H9 (cell line): ENCODE results near the gene AMER1. TPM values are rescaled to one million over a fixed set of nuclear protein-coding genes. Genes with fewer than 3 reads are reported as not detected.

ENCODE experiments used
- DNase-seq: peaks from one replicate; pipeline ENCODE4 v3.0.0-alpha.2; 2017
- H2AFZ ChIP-seq: one replicate; pipeline ENCODE4 v1.6.1; 2013; ENCODE audit warnings: mild to moderate bottlenecking, low read length, control low read depth, moderate library complexity
- H2AK5ac ChIP-seq: 2 replicates; pipeline ENCODE4 v1.6.1; 2013; ENCODE audit warnings: low read length, control low read depth, mixed read lengths; ENCODE audit not compliant: insufficient read length
- H2BK120ac ChIP-seq: one replicate; pipeline ENCODE4 v1.6.1; 2013; ENCODE audit warnings: low read depth, mild to moderate bottlenecking, low read length, control low read depth, inconsistent platforms; ENCODE audit not compliant: poor library complexity, severe bottlenecking
- H2BK12ac ChIP-seq: 2 replicates; pipeline ENCODE4 v1.6.1; 2013; ENCODE audit warnings: low read length, control low read depth, mixed read lengths, low read depth; ENCODE audit not compliant: insufficient read length
- H2BK15ac ChIP-seq: 2 replicates; pipeline ENCODE4 v1.6.1; 2013; ENCODE audit warnings: low read depth, low read length, control low read depth
- H2BK20ac ChIP-seq: one replicate; pipeline ENCODE4 v1.6.1; 2013; ENCODE audit warnings: low read depth, mild to moderate bottlenecking, low read length, control low read depth, inconsistent platforms; ENCODE audit not compliant: poor library complexity, severe bottlenecking
- H2BK5ac ChIP-seq: 2 replicates; pipeline ENCODE4 v1.6.1; 2013; ENCODE audit warnings: low read length, control low read depth, mixed read lengths; ENCODE audit not compliant: insufficient read length
- H3K14ac ChIP-seq: 2 replicates; pipeline ENCODE4 v1.6.1; 2013; ENCODE audit warnings: low read length, control low read depth; ENCODE audit not compliant: insufficient read depth
- H3K18ac ChIP-seq: 2 replicates; pipeline ENCODE4 v1.6.1; 2013; ENCODE audit warnings: low read depth, mild to moderate bottlenecking, mixed read lengths, low read length, control low read depth; ENCODE audit not compliant: insufficient read length
- H3K23ac ChIP-seq: 2 replicates; pipeline ENCODE4 v1.6.1; 2013; ENCODE audit warnings: low read length, control low read depth, mixed read lengths, low read depth; ENCODE audit not compliant: insufficient read length
- H3K23me2 ChIP-seq: 2 replicates; pipeline ENCODE4 v1.6.1; 2013; ENCODE audit warnings: low read depth, mild to moderate bottlenecking, mixed read lengths, low read length, control low read depth; ENCODE audit not compliant: insufficient read length, poor library complexity, severe bottlenecking
- H3K27ac ChIP-seq: 2 replicates; pipeline ENCODE4 v1.5.1; 2013; ENCODE audit warnings: low read length, control low read depth, mixed read lengths, low read depth; ENCODE audit not compliant: insufficient read length
- H3K27me3 ChIP-seq: 2 replicates; pipeline ENCODE4 v1.6.1; 2013; ENCODE audit warnings: low read length, control low read depth, inconsistent platforms; ENCODE audit not compliant: insufficient read depth
- H3K4ac ChIP-seq: 2 replicates; pipeline ENCODE4 v1.6.1; 2013; ENCODE audit warnings: low read depth, mild to moderate bottlenecking, control low read depth, inconsistent platforms, low read length, moderate library complexity
- H3K4me1 ChIP-seq: 2 replicates; pipeline ENCODE4 v1.6.1; 2013; ENCODE audit warnings: low read length, control low read depth, inconsistent platforms; ENCODE audit not compliant: insufficient read depth
- H3K4me2 ChIP-seq: 2 replicates; pipeline ENCODE4 v1.6.1; 2013; ENCODE audit warnings: low read length, control low read depth, mixed read lengths; ENCODE audit not compliant: insufficient read length, insufficient read depth
- H3K56ac ChIP-seq: 2 replicates; pipeline ENCODE4 v1.6.1; 2013; ENCODE audit warnings: low read depth, mild to moderate bottlenecking, mixed read lengths, low read length, control low read depth; ENCODE audit not compliant: insufficient read length
- H3K79me1 ChIP-seq: 2 replicates; pipeline ENCODE4 v1.6.1; 2013; ENCODE audit warnings: low read depth, mild to moderate bottlenecking, moderate library complexity, low read length, control low read depth, inconsistent platforms; ENCODE audit not compliant: insufficient read depth, poor library complexity, severe bottlenecking
- H3K79me2 ChIP-seq: 2 replicates; pipeline ENCODE4 v1.6.1; 2013; ENCODE audit warnings: low read length, control low read depth, inconsistent platforms; ENCODE audit not compliant: insufficient read depth
- H3K9ac ChIP-seq: 2 replicates; pipeline ENCODE4 v1.6.1; 2013; ENCODE audit warnings: low read length, control low read depth, mixed read lengths; ENCODE audit not compliant: insufficient read length; ENCODE audit errors: extremely low read depth
- H3K9me3 ChIP-seq: one replicate; pipeline ENCODE4 v1.6.1; 2013; ENCODE audit warnings: low read depth, low read length, inconsistent platforms; ENCODE audit not compliant: control insufficient read depth
- H3T11ph ChIP-seq: one replicate; pipeline ENCODE4 v1.6.1; 2013; ENCODE audit warnings: mild to moderate bottlenecking, low read length, control low read depth, inconsistent platforms
- H4K20me1 ChIP-seq: one replicate; pipeline ENCODE4 v1.6.1; 2013; ENCODE audit not compliant: control insufficient read depth, insufficient read length, insufficient read depth
- H4K5ac ChIP-seq: 2 replicates; pipeline ENCODE4 v1.6.1; 2013; ENCODE audit warnings: low read depth, mild to moderate bottlenecking, mixed read lengths, low read length, control low read depth; ENCODE audit not compliant: insufficient read length
- H4K8ac ChIP-seq: replicated peaks from 2 replicates; pipeline ENCODE4 v1.6.1; 2013; ENCODE audit warnings: low read length, control low read depth, mixed read lengths, low read depth; ENCODE audit not compliant: insufficient read length
- H4K91ac ChIP-seq: 2 replicates; pipeline ENCODE4 v1.6.1; 2013; ENCODE audit warnings: low read depth, mild to moderate bottlenecking, moderate library complexity, mixed read lengths, low read length, control low read depth; ENCODE audit not compliant: insufficient read length
- H3K27ac Mint-ChIP-seq, 3 experiments: 2 replicates in 2 of 3; 3 replicates in 1 of 3; pipeline ENCODE4 v1.8.0; 2020 to 2021; ENCODE audit warnings: mixed read lengths in 3 of 3, mild to moderate bottlenecking in 1 of 3, moderate library complexity in 1 of 3
- H3K27me3 Mint-ChIP-seq: 2 replicates; pipeline ENCODE4 v1.8.0; 2021; ENCODE audit warnings: low read depth, mild to moderate bottlenecking, moderate library complexity, mixed read lengths
- H3K36me3 Mint-ChIP-seq, 3 experiments: 2 replicates in 2 of 3; 3 replicates in 1 of 3; pipeline ENCODE4 v1.8.0; 2020 to 2021; ENCODE audit warnings: low read depth in 3 of 3, mixed read lengths in 3 of 3; ENCODE audit not compliant: insufficient read depth in 1 of 3
- H3K4me1 Mint-ChIP-seq, 2 experiments: 2 replicates each; pipeline ENCODE4 v1.8.0; 2020; ENCODE audit warnings: mixed read lengths in 2 of 2
- H3K4me3 Mint-ChIP-seq, 2 experiments: 2 replicates in 1 of 2; 3 replicates in 1 of 2; pipeline ENCODE4 v1.8.0; 2020 to 2021; ENCODE audit warnings: mild to moderate bottlenecking in 2 of 2, mixed read lengths in 2 of 2, moderate library complexity in 1 of 2
- H3K9me3 Mint-ChIP-seq, 2 experiments: 2 replicates in 1 of 2; 3 replicates in 1 of 2; pipeline ENCODE4 v1.8.0; 2020; ENCODE audit warnings: mild to moderate bottlenecking in 2 of 2, mixed read lengths in 2 of 2, moderate library complexity in 1 of 2
- CTCF ChIP-seq: fragments of 200-600 bp; sonication (generic); conservative IDR thresholded peaks from 3 replicates; pipeline ENCODE4 v1.8.0; 2021; ENCODE audit warnings: antibody characterized with exemption, mild to moderate bottlenecking
- total RNA-seq: library from RNA; stranded (reverse); gene quantifications from 2 replicates; pipeline ENCODE4 v1.2.1, GENCODE V29; 2021

The AMER1 gene
- total RNA-seq, 1 experiment from 2014 or later = 6.2 TPM

- no peak overlapping the region for H3K27ac Mint-ChIP-seq
- Histone ChIP-seq H3K4ac (no peak overlapping the region), H2BK12ac (no peak overlapping the region), H3K9me3 (peaks cover 42% of the 10 kb centered on the region), H4K20me1 (no peaks in the 10 kb centered on the region), H3K23ac (no peak overlapping the region), H3K4me2 (no peak overlapping the region), H3K79me1 (no peaks in the 10 kb centered on the region), H4K8ac (no peak overlapping the region), H2AK5ac (no peak overlapping the region), H4K5ac (no peak overlapping the region), H3T11ph (no peak overlapping the region), H2BK120ac (no peak overlapping the region), H3K56ac (no peak overlapping the region), H3K4me1 (no peaks in the 10 kb centered on the region; the same call in 1 of the 2 replicates), H2AFZ (no peak overlapping the region), H4K91ac (no peak overlapping the region), H2BK20ac (no peak overlapping the region), H3K23me2 (no peaks in the 10 kb centered on the region), H3K18ac (no peak overlapping the region), H3K14ac (no peak overlapping the region), H2BK15ac (no peak overlapping the region), H2BK5ac (no peak overlapping the region), H3K27me3 (no peaks in the 10 kb centered on the region), H3K79me2 (no peaks in the 10 kb centered on the region), H3K27ac (no peak overlapping the region), H3K9ac (no peak overlapping the region)
- peaks cover 31 to 38% (median 31%) of the 10 kb centered on the region in 3 experiments for H3K36me3 Mint-ChIP-seq
- peaks cover 95 to 96% of the 10 kb centered on the region in 2 experiments for H3K9me3 Mint-ChIP-seq
- no peaks in the 10 kb centered on the region; the same call in none of the 2 replicates for H3K27me3 Mint-ChIP-seq
- peaks cover 21 to 27% of the 10 kb centered on the region in 2 experiments for H3K4me1 Mint-ChIP-seq
- no peak overlapping the region; a peak in 1 of 5 replicates for H3K4me3 Mint-ChIP-seq
- no peak for DNase-seq
- TF ChIP-seq CTCF = no peak
These were observed 53.6 kb downstream of the AMER1 start for GRCh38 chrX:64151911-64152310.
